HepG2 (cell line): ENCODE data around the gene MZT2A. TPM values are rescaled to one million over a fixed set of nuclear protein-coding genes. Genes with fewer than 3 reads are reported as not detected.
A peak's percentile ranks its signal among the peaks of the same experiment; 100 is the strongest.

Experiments
- MED8 ChIP-seq: sonication (generic); formaldehyde crosslinking; IDR thresholded peaks from 2 replicates; pipeline ENCODE4 v1.8.1; 2023; ENCODE audit warnings: mild to moderate bottlenecking, missing genetic modification reagents; ENCODE audit not compliant: insufficient replicate concordance
- ZFAT ChIP-seq: sonication (generic); formaldehyde crosslinking; conservative IDR thresholded peaks from 2 replicates; pipeline ENCODE4 v1.8.1; 2023; ENCODE audit warnings: missing genetic modification reagents, inconsistent platforms
- ZFP1 ChIP-seq: IDR thresholded peaks from 2 replicates; pipeline ENCODE4 v1.6.1; 2016
- ZNF224 ChIP-seq: sonication (generic); formaldehyde crosslinking; IDR thresholded peaks from 2 replicates; pipeline ENCODE4 v1.5.0; 2020; ENCODE audit warnings: mild to moderate bottlenecking, missing genetic modification reagents
- ZNF343 ChIP-seq: sonication (generic); formaldehyde crosslinking; IDR thresholded peaks from 2 replicates; pipeline ENCODE4 v1.4.0; 2020; ENCODE audit warnings: mild to moderate bottlenecking, missing genetic modification reagents
- ZNF556 ChIP-seq: sonication (generic); formaldehyde crosslinking; IDR thresholded peaks from 2 replicates; pipeline ENCODE4 v1.4.0; 2020; ENCODE audit warnings: mild to moderate bottlenecking, missing genetic modification reagents, borderline replicate concordance
- polyA plus RNA-seq, 8 experiments: library from polyadenylated mRNA; depleted of rRNA in 3 of 8; stranded (reverse) in 7 of 8; unstranded in 1 of 8; fragments of >200 nt; fragmentation: Illumina TruSeq in 4 of 8; extraction: Trizol in 4 of 8; gene quantifications; 2 replicates each; pipeline versions ENCODE4 v1.2.1 to v1.2.3, GENCODE V29; 2011 to 2016; ENCODE audit warnings: low read depth in 4 of 8, missing spikeins in 1 of 8, mixed read lengths in 1 of 8; ENCODE audit not compliant: insufficient read depth in 1 of 8
- total RNA-seq, 5 experiments: library from RNA; depleted of rRNA; stranded (reverse); fragments of >200 nt; fragmentation: Illumina TruSeq; extraction: Trizol; gene quantifications; 2 replicates each; pipeline ENCODE4 v1.2.3, GENCODE V29; 2016; ENCODE audit warnings: low read depth in 1 of 5
- TF ChIP-seq, protein P1 (sequence below): sonication (generic); formaldehyde crosslinking; conservative IDR thresholded peaks from 2 replicates; pipeline ENCODE4 v1.4.0; 2020; ENCODE audit warnings: missing genetic modification reagents
- TF ChIP-seq, protein P2 (sequence below): sonication (generic); formaldehyde crosslinking; IDR thresholded peaks from 2 replicates; pipeline ENCODE4 v1.4.0; 2020; ENCODE audit warnings: missing genetic modification reagents
- TF ChIP-seq, protein P3 (sequence below): fragments of 450-650 bp; IDR thresholded peaks from 2 replicates; pipeline ENCODE4 v1.6.1; 2016
- TF ChIP-seq, protein P4 (sequence below): sonication (generic); formaldehyde crosslinking; IDR thresholded peaks from 2 replicates; pipeline ENCODE4 v1.5.1; 2020; ENCODE audit warnings: missing genetic modification reagents, mild to moderate bottlenecking, borderline replicate concordance

The MZT2A gene
- total and polyA plus RNA-seq, 2 of the 13 experiments (the other 11 are each of a cell fraction or from before 2014, with no cell fraction given): 221 to 349 TPM

DNA sequence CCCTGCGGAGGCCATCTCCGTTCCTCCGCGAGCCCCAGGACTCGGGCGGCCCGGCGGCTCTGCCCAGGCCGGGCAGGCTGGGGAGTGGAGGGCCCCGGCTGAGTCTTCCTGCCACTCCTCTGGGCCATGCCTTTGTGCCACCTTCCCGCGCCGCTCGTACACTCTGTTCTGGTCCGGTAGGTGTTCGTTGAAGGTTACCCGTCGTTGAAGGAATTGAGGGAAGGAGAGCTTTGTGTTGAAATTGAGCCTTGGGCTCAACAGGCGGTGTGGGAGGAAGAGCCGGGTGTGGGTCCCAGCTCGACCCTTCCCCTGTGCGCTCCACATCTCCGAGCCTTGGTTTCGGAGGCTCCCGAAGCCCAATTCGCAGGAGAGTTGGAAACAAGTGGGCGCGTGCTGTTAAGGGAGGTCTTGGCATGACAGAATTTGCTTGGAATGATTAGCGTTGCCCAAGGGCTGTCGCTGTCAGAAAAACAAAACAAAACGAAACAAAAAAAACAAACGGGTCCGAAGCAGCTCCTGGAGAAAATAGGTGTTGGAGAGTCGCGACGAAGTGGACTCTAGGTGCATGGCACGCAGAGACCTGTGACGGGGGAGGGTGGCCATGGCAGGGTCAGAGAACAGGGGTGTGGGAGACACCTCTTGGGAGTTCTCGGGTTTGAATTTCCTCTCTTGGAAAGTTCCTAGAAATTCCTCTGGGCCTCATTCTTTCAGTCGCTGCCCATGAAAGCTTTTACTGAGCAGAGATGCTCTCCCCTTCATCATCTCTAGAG, 1.2 kb upstream of the MZT2A start (continued):
- TF ChIP-seq, protein P1, sequence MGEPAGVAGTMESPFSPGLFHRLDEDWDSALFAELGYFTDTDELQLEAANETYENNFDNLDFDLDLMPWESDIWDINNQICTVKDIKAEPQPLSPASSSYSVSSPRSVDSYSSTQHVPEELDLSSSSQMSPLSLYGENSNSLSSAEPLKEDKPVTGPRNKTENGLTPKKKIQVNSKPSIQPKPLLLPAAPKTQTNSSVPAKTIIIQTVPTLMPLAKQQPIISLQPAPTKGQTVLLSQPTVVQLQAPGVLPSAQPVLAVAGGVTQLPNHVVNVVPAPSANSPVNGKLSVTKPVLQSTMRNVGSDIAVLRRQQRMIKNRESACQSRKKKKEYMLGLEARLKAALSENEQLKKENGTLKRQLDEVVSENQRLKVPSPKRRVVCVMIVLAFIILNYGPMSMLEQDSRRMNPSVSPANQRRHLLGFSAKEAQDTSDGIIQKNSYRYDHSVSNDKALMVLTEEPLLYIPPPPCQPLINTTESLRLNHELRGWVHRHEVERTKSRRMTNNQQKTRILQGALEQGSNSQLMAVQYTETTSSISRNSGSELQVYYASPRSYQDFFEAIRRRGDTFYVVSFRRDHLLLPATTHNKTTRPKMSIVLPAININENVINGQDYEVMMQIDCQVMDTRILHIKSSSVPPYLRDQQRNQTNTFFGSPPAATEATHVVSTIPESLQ: no peak
- TF ChIP-seq, protein P2, sequence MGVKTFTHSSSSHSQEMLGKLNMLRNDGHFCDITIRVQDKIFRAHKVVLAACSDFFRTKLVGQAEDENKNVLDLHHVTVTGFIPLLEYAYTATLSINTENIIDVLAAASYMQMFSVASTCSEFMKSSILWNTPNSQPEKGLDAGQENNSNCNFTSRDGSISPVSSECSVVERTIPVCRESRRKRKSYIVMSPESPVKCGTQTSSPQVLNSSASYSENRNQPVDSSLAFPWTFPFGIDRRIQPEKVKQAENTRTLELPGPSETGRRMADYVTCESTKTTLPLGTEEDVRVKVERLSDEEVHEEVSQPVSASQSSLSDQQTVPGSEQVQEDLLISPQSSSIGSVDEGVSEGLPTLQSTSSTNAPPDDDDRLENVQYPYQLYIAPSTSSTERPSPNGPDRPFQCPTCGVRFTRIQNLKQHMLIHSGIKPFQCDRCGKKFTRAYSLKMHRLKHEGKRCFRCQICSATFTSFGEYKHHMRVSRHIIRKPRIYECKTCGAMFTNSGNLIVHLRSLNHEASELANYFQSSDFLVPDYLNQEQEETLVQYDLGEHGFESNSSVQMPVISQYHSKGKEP: no peak
- TF ChIP-seq ZNF343 (CRISPR knock-in tag): no peak
- no peak for TF ChIP-seq ZFP1 (CRISPR knock-in tag)
- no peak for TF ChIP-seq ZFAT (CRISPR knock-in tag)
- TF ChIP-seq, protein P3, sequence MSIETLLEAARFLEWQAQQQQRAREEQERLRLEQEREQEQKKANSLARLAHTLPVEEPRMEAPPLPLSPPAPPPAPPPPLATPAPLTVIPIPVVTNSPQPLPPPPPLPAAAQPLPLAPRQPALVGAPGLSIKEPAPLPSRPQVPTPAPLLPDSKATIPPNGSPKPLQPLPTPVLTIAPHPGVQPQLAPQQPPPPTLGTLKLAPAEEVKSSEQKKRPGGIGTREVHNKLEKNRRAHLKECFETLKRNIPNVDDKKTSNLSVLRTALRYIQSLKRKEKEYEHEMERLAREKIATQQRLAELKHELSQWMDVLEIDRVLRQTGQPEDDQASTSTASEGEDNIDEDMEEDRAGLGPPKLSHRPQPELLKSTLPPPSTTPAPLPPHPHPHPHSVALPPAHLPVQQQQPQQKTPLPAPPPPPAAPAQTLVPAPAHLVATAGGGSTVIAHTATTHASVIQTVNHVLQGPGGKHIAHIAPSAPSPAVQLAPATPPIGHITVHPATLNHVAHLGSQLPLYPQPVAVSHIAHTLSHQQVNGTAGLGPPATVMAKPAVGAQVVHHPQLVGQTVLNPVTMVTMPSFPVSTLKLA: no peak
- TF ChIP-seq, protein P4, sequence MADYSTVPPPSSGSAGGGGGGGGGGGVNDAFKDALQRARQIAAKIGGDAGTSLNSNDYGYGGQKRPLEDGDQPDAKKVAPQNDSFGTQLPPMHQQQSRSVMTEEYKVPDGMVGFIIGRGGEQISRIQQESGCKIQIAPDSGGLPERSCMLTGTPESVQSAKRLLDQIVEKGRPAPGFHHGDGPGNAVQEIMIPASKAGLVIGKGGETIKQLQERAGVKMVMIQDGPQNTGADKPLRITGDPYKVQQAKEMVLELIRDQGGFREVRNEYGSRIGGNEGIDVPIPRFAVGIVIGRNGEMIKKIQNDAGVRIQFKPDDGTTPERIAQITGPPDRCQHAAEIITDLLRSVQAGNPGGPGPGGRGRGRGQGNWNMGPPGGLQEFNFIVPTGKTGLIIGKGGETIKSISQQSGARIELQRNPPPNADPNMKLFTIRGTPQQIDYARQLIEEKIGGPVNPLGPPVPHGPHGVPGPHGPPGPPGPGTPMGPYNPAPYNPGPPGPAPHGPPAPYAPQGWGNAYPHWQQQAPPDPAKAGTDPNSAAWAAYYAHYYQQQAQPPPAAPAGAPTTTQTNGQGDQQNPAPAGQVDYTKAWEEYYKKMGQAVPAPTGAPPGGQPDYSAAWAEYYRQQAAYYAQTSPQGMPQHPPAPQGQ: no peak
- TF ChIP-seq ZNF224 (CRISPR knock-in tag): 0 out of 2 replicates have a peak, but pooled peaks have one; percentile 89
- TF ChIP-seq MED8 (CRISPR knock-in tag): peak; percentile 31
- no peak for TF ChIP-seq ZNF556 (CRISPR knock-in tag)
- TF ChIP-seq, all 625 proteins: peak for 46
